Osteoblast (primary cell): ENCODE results near the gene SCLY. TPM values are rescaled to one million over a fixed set of nuclear protein-coding genes. Genes with fewer than 3 reads are reported as not detected.
A peak's percentile ranks its signal among the peaks of the same experiment; 100 is the strongest.

Experiments used
- DNase-seq: peaks from one replicate; pipeline ENCODE4 v3.0.0; 2011; ENCODE audit warnings: low spot score, mixed read lengths; ENCODE audit not compliant: insufficient read length; ENCODE audit errors: missing footprints
- H2AFZ ChIP-seq: 2 replicates; pipeline ENCODE4 v1.6.0; 2011; ENCODE audit warnings: mild to moderate bottlenecking, low read length
- H3K27ac ChIP-seq: 2 replicates; pipeline ENCODE4 v1.5.1; 2011; ENCODE audit warnings: mild to moderate bottlenecking, low read depth, low read length, moderate library complexity
- H3K27me3 ChIP-seq: 2 replicates; pipeline ENCODE4 v1.6.0; 2012; ENCODE audit warnings: mild to moderate bottlenecking, control low read depth, inconsistent platforms, low read length, moderate library complexity; ENCODE audit not compliant: insufficient read depth
- H3K36me3 ChIP-seq: 2 replicates; pipeline ENCODE4 v1.5.1; 2011; ENCODE audit warnings: mild to moderate bottlenecking, low read length, control low read depth, moderate library complexity; ENCODE audit not compliant: insufficient read depth
- H3K4me1 ChIP-seq: 2 replicates; pipeline ENCODE4 v1.5.1; 2011; ENCODE audit warnings: mild to moderate bottlenecking, low read length, control low read depth, moderate library complexity; ENCODE audit not compliant: insufficient read depth
- H3K4me2 ChIP-seq: 2 replicates; pipeline ENCODE4 v1.6.0; 2011; ENCODE audit warnings: mild to moderate bottlenecking, low read length; ENCODE audit not compliant: insufficient read depth
- H3K4me3 ChIP-seq: fragments of 200-600 bp; sonication (generic); 3 replicates; pipeline ENCODE4 v1.5.1; 2012; ENCODE audit warnings: mild to moderate bottlenecking, low read length, inconsistent platforms; ENCODE audit not compliant: insufficient read depth
- H3K79me2 ChIP-seq: 2 replicates; pipeline ENCODE4 v1.6.0; 2012; ENCODE audit warnings: mild to moderate bottlenecking, low read length, control low read depth, inconsistent platforms; ENCODE audit not compliant: insufficient read depth
- H3K9me3 ChIP-seq: 2 replicates; pipeline ENCODE4 v1.5.1; 2011; ENCODE audit warnings: low read depth, low read length, control low read depth
- H4K20me1 ChIP-seq: 2 replicates; pipeline ENCODE4 v1.6.0; 2012; ENCODE audit warnings: mild to moderate bottlenecking, low read length, control low read depth; ENCODE audit not compliant: insufficient read depth
- total RNA-seq: library from RNA; depleted of rRNA; stranded (reverse); fragments of >200 nt; gene quantifications from 2 replicates; pipeline ENCODE4 v1.2.3, GENCODE V29; 2012
- TF ChIP-seq, protein P1 (sequence below): IDR thresholded peaks from 2 replicates; pipeline ENCODE4 v1.5.1; 2011; ENCODE audit warnings: mild to moderate bottlenecking, low read depth, low read length, moderate library complexity; ENCODE audit errors: extremely low read depth

SCLY gene
- total RNA-seq, 1 donor: 11.6 TPM

DNA sequence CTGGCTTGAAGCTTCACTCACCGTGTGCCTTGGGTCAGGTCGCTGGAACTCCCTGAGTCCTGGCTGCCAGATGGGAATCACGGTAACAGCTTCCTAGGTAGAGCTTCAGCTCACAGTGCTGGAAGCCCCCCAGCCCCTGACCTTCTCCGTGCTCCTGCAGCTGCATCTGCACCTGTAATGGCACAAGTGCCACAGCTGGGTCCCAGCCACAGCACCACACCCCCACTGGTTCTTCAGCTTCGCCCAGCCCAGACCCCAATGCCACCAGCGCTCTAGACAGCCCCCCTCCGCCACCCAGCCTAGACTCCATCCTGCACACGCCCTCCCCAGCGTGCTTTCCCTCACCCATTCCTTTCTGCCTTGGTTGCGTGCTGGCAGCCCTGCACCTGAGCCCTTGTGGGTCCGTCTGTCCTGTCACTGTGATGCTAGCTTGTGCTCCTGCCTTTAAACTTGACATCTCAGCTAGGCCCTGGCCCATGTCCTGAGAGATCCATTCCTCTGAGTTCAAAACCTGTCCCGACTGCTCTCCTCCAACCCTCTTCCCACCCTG, 31.8 kb downstream of the SCLY start:
- Histone ChIP-seq H3K27me3 (no peaks in the 10 kb centered on the region), H3K4me1 (no peaks in the 10 kb centered on the region), H3K4me3 (no peak overlapping the region), H3K27ac (no peak overlapping the region), H3K79me2 (no peaks in the 10 kb centered on the region), H3K9me3 (no peaks in the 10 kb centered on the region), H2AFZ (no peak overlapping the region), H4K20me1 (no peaks in the 10 kb centered on the region), H3K4me2 (no peak overlapping the region), H3K36me3 (no peaks in the 10 kb centered on the region)
- TF ChIP-seq, protein P1, sequence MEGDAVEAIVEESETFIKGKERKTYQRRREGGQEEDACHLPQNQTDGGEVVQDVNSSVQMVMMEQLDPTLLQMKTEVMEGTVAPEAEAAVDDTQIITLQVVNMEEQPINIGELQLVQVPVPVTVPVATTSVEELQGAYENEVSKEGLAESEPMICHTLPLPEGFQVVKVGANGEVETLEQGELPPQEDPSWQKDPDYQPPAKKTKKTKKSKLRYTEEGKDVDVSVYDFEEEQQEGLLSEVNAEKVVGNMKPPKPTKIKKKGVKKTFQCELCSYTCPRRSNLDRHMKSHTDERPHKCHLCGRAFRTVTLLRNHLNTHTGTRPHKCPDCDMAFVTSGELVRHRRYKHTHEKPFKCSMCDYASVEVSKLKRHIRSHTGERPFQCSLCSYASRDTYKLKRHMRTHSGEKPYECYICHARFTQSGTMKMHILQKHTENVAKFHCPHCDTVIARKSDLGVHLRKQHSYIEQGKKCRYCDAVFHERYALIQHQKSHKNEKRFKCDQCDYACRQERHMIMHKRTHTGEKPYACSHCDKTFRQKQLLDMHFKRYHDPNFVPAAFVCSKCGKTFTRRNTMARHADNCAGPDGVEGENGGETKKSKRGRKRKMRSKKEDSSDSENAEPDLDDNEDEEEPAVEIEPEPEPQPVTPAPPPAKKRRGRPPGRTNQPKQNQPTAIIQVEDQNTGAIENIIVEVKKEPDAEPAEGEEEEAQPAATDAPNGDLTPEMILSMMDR: no peak
- DNase-seq: peak; percentile 47

DNA sequence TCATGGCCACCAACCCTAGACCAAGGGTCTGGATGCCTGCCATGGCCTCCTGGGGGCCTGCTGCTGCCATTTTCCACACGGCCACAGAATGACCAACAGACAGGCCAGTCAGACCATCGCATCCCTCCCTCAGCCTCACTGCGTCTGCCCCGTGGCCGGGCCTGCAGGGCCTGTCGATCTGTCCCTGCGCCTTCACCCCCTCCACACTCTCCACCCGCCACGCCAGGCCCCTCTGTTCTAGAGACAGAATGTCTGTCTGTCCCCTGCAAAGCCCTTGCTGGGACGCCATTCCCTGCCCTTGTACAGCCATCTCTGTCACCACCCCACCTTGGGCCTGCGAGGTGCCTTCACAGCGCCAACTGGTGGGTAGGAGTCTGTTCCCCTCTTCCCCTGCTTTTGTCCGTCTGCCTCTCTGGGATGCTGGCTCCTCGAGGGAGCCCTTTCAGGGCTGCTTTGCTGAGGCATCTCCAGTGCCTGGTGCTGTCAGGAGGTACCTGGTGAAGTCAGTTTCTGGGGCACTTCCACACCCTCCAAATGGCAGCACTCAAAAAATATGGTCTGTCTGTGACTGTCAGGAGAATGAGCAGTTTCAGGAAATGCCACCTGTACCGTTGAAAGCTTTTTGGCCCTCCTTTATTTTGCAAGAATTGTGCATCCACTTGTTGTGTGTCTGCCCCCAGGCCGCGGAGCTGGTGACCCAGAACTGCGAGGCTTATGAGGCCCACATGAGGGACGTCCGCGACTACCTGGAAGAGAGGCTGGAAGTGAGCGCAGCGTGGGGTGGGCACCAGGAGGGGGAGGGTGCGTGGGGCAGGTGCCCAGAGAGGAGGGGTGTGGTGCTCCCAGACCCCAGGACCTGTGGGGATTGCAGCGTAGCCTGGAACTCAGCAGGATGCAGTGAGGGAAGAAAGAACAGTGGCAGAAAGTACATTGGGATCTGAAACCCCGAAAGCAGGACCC, 32.7 kb downstream of the SCLY start:
- H3K4me1 ChIP-seq: no peaks in the 10 kb centered on the region
- no peaks in the 10 kb centered on the region for H3K27me3 ChIP-seq
- H3K27ac ChIP-seq: no peak overlapping the region
- H4K20me1 ChIP-seq: no peaks in the 10 kb centered on the region
- H3K4me2 ChIP-seq: no peak overlapping the region
- peak; percentile 70 for DNase-seq
- no peak overlapping the region for H3K4me3 ChIP-seq
- H3K36me3 ChIP-seq: no peaks in the 10 kb centered on the region
- H3K79me2 ChIP-seq: no peaks in the 10 kb centered on the region
- TF ChIP-seq, protein P1: no peak
- no peaks in the 10 kb centered on the region for H3K9me3 ChIP-seq
- H2AFZ ChIP-seq: no peak overlapping the region

GRCh38 chr2:238094438-238095022, 33.7 kb downstream of the SCLY start:
- TF ChIP-seq, protein P1: no peak
- no peaks in the 10 kb centered on the region for H3K36me3 ChIP-seq
- no peaks in the 10 kb centered on the region for H3K79me2 ChIP-seq
- no peak overlapping the region for H3K27ac ChIP-seq
- H2AFZ ChIP-seq: no peak overlapping the region
- no peaks in the 10 kb centered on the region for H3K27me3 ChIP-seq
- H4K20me1 ChIP-seq: no peaks in the 10 kb centered on the region
- peak; percentile 73 for DNase-seq
- H3K4me1 ChIP-seq: no peaks in the 10 kb centered on the region
- no peak overlapping the region for H3K4me2 ChIP-seq
- no peaks in the 10 kb centered on the region for H3K9me3 ChIP-seq
- no peak overlapping the region for H3K4me3 ChIP-seq

GRCh38 chr2:238095143-238095542, 34.3 kb downstream of the SCLY start:
- Histone ChIP-seq H3K4me2 (no peak overlapping the region), H4K20me1 (no peaks in the 10 kb centered on the region), H2AFZ (no peak overlapping the region), H3K4me1 (no peaks in the 10 kb centered on the region), H3K9me3 (no peaks in the 10 kb centered on the region), H3K27me3 (no peaks in the 10 kb centered on the region), H3K36me3 (no peaks in the 10 kb centered on the region), H3K79me2 (no peaks in the 10 kb centered on the region), H3K4me3 (no peak overlapping the region), H3K27ac (no peak overlapping the region)
- peak; percentile 87 for DNase-seq
- TF ChIP-seq, protein P1: no peak
